Fibroblast of lung (primary cell): ENCODE measurements around the gene PDCD10. TPM values are rescaled to one million over a fixed set of nuclear protein-coding genes. Genes with fewer than 3 reads are reported as not detected.

ENCODE experiments used
- DNase-seq, 2 donors: peaks; one replicate each; pipeline versions ENCODE4 v3.0.0 to v3.0.0-alpha.2; 2010; ENCODE audit warnings: low read depth in 2 of 2
- H2AFZ ChIP-seq: 2 replicates; pipeline ENCODE4 v1.5.1; 2012; ENCODE audit warnings: low read length, control low read depth, inconsistent platforms
- H3K27ac ChIP-seq: 2 replicates; pipeline ENCODE4 v1.5.1; 2011; ENCODE audit warnings: low read length, control low read depth; ENCODE audit not compliant: insufficient read depth
- H3K27me3 ChIP-seq: 2 replicates; pipeline ENCODE4 v1.5.1; 2011; ENCODE audit warnings: mild to moderate bottlenecking, low read length; ENCODE audit not compliant: control insufficient read depth, insufficient read depth
- H3K36me3 ChIP-seq: 2 replicates; pipeline ENCODE4 v1.5.1; 2011; ENCODE audit warnings: low read length; ENCODE audit not compliant: control insufficient read depth, insufficient read depth
- H3K4me1 ChIP-seq: 2 replicates; pipeline ENCODE4 v1.5.1; 2011; ENCODE audit warnings: low read length; ENCODE audit not compliant: control insufficient read depth, insufficient read depth; ENCODE audit errors: extremely low read depth
- H3K4me2 ChIP-seq: 2 replicates; pipeline ENCODE4 v1.5.1; 2011; ENCODE audit warnings: low read length, control low read depth; ENCODE audit not compliant: insufficient read depth; ENCODE audit errors: extremely low read depth
- H3K4me3 ChIP-seq, 4 experiments: fragments of 200-600 bp in 1 of 4; sonication (generic) in 1 of 4; replicated peaks in 1 of 4; 2 replicates each; pipeline ENCODE4 v1.5.1; 2011 to 2016; ENCODE audit warnings: low read length in 4 of 4, low read depth in 3 of 4, mild to moderate bottlenecking in 3 of 4, control low read depth in 2 of 4, inconsistent platforms in 1 of 4, mixed read lengths in 1 of 4; ENCODE audit not compliant: insufficient read depth in 1 of 4; ENCODE audit errors: control extremely low read depth in 1 of 4
- H3K79me2 ChIP-seq: 2 replicates; pipeline ENCODE4 v1.5.1; 2012; ENCODE audit warnings: mild to moderate bottlenecking, low read length, inconsistent platforms; ENCODE audit not compliant: control insufficient read depth, insufficient read depth
- H3K9ac ChIP-seq: 2 replicates; pipeline ENCODE4 v1.5.1; 2011; ENCODE audit warnings: mild to moderate bottlenecking, low read length, control low read depth; ENCODE audit not compliant: insufficient read depth
- H3K9me3 ChIP-seq: 2 replicates; pipeline ENCODE4 v1.5.1; 2012; ENCODE audit warnings: low read depth, low read length; ENCODE audit not compliant: control insufficient read depth, insufficient read depth
- H4K20me1 ChIP-seq: 2 replicates; pipeline ENCODE4 v1.5.1; 2011; ENCODE audit warnings: low read length; ENCODE audit not compliant: control insufficient read depth, insufficient read depth; ENCODE audit errors: extremely low read depth
- CTCF ChIP-seq, 2 donors: IDR thresholded peaks in 1 of 2; conservative IDR thresholded peaks in 1 of 2; 1 replicate in 1 of 2; 2 replicates in 1 of 2; pipeline ENCODE4 v1.5.1; 2011 to 2012; ENCODE audit warnings: low read length in 2 of 2, control low read depth in 1 of 2, inconsistent platforms in 1 of 2, low read depth in 1 of 2, mild to moderate bottlenecking in 1 of 2
- EZH2 ChIP-seq: IDR thresholded peaks from 2 replicates; pipeline ENCODE4 v1.5.1; 2012; ENCODE audit warnings: low read length, control low read depth, mild to moderate bottlenecking; ENCODE audit errors: missing control alignments
- polyA plus RNA-seq, 2 donors: library from polyadenylated mRNA; depleted of rRNA in 1 of 2; stranded (reverse) in 1 of 2; unstranded in 1 of 2; fragments of >200 nt; gene quantifications; 2 replicates each; pipeline ENCODE4 v1.2.1, GENCODE V29; 2011 to 2012; ENCODE audit warnings: missing spikeins in 1 of 2
- total RNA-seq: library from RNA; depleted of rRNA; stranded (reverse); fragments of >200 nt; gene quantifications from 2 replicates; pipeline ENCODE4 v1.2.1, GENCODE V29; 2014

Gene PDCD10
- total and polyA plus RNA-seq, 2 donors (not counting 1 experiment from before 2014, with no cell fraction given) = 46.6 to 90.4 TPM

- no peak overlapping the region for H3K4me3 ChIP-seq
- H4K20me1 ChIP-seq = peaks cover 4% of the 10 kb centered on the region
- H3K27me3 ChIP-seq = no peaks in the 10 kb centered on the region
- no peak overlapping the region for H3K27ac ChIP-seq
- no peaks in the 10 kb centered on the region for H3K79me2 ChIP-seq
- no peak overlapping the region for H3K4me2 ChIP-seq
- no peaks in the 10 kb centered on the region for H3K4me1 ChIP-seq
- H3K9me3 ChIP-seq = no peaks in the 10 kb centered on the region
- peak; percentile 40 to 50 for DNase-seq
- H3K9ac ChIP-seq = no peak overlapping the region
- TF ChIP-seq EZH2 = no peak
- no peak for TF ChIP-seq CTCF (conservative IDR thresholded peaks at IDR 0.05 in 1 of 2, IDR thresholded peaks at IDR 0.05 in 1 of 2; ENCODE audit: low read depth in 1 of 2, low read length in 2 of 2)
- H3K36me3 ChIP-seq = peaks cover 1% of the 10 kb centered on the region
- no peak overlapping the region for H2AFZ ChIP-seq
Observed at GRCh38 chr3:167705840-167706239, 28.9 kb downstream of the PDCD10 start.

- Histone ChIP-seq H3K79me2 (no peaks in the 10 kb centered on the region), H3K27ac (no peak overlapping the region), H3K4me3 (no peak overlapping the region), H4K20me1 (peaks cover 3% of the 10 kb centered on the region), H2AFZ (no peak overlapping the region), H3K9me3 (no peaks in the 10 kb centered on the region), H3K4me2 (no peak overlapping the region), H3K4me1 (no peaks in the 10 kb centered on the region), H3K27me3 (no peaks in the 10 kb centered on the region), H3K36me3 (peaks cover 1% of the 10 kb centered on the region), H3K9ac (no peak overlapping the region)
- no peak for DNase-seq
- TF ChIP-seq EZH2 (no peak), CTCF (conservative IDR thresholded peaks at IDR 0.05 in 1 of 2, IDR thresholded peaks at IDR 0.05 in 1 of 2; ENCODE audit: low read depth in 1 of 2, low read length in 2 of 2) (no peak)
Observed at GRCh38 chr3:167700926-167701325, 33.8 kb downstream of the PDCD10 start.

- Histone ChIP-seq H3K27me3 (no peaks in the 10 kb centered on the region), H3K79me2 (no peaks in the 10 kb centered on the region), H3K36me3 (peaks cover 1% of the 10 kb centered on the region), H3K4me1 (no peaks in the 10 kb centered on the region), H4K20me1 (no peaks in the 10 kb centered on the region), H3K9me3 (no peaks in the 10 kb centered on the region), H2AFZ (no peak overlapping the region), H3K9ac (no peak overlapping the region), H3K27ac (no peak overlapping the region), H3K4me3 (no peak overlapping the region), H3K4me2 (no peak overlapping the region)
- TF ChIP-seq EZH2 (no peak), CTCF (conservative IDR thresholded peaks at IDR 0.05 in 1 of 2, IDR thresholded peaks at IDR 0.05 in 1 of 2; ENCODE audit: low read depth in 1 of 2, low read length in 2 of 2) (no peak)
- DNase-seq = no peak
Observed at GRCh38 chr3:167700046-167700445, 34.6 kb downstream of the PDCD10 start.
